Measurements from ENCODE around the gene C1QL1. TPM values are rescaled to one million over a fixed set of nuclear protein-coding genes. Genes with fewer than 3 reads are reported as not detected.
"Not testable (repeated sequence)": the region's sequence is repeated elsewhere in the genome, so short reads cannot be mapped to it uniquely, and the experiment has no call there.

C1QL1 gene
- total RNA-seq, 1 experiment from 2014 or later: 0.08 TPM

GRCh38 chr17:44959821-44960531 lies 8.1 kb downstream of the C1QL1 start:
- H3K27me3 ChIP-seq: peaks cover 32% of the 10 kb centered on the region
- peak overlapping the region; percentile 37 for H3K4me3 ChIP-seq
- DNase-seq: no peak
- no peaks in the 10 kb centered on the region for H3K36me3 ChIP-seq
- no peak overlapping the region for H3K27ac ChIP-seq
- no peaks in the 10 kb centered on the region for H3K4me1 ChIP-seq
- H3K9me3 ChIP-seq (replicated peaks): no peaks in the 10 kb centered on the region

- no peaks in the 10 kb centered on the region for H3K4me1 ChIP-seq
- no peak overlapping the region for H3K4me3 ChIP-seq
- H3K36me3 ChIP-seq: no peaks in the 10 kb centered on the region
- DNase-seq: peak in 1 of 2 experiments; percentile 36
- H3K27me3 ChIP-seq: peaks cover 42% of the 10 kb centered on the region
- H3K9me3 ChIP-seq (replicated peaks): no peaks in the 10 kb centered on the region
- H3K27ac ChIP-seq: no peak overlapping the region
Measured at GRCh38 chr17:44956998-44957981, 10.8 kb downstream of the C1QL1 start.

- Histone ChIP-seq H3K27ac (no peak overlapping the region), H3K27me3 (peaks cover 42% of the 10 kb centered on the region), H3K4me1 (no peaks in the 10 kb centered on the region), H3K9me3 (replicated peaks) (no peaks in the 10 kb centered on the region), H3K36me3 (no peaks in the 10 kb centered on the region), H3K4me3 (no peak overlapping the region)
- DNase-seq: no peak
Measured at GRCh38 chr17:44955674-44956425, 12.3 kb downstream of the C1QL1 start.

GRCh38 chr17:44952946-44953475 lies 15.1 kb downstream of the C1QL1 start:
- Histone ChIP-seq H3K27ac (no peak overlapping the region), H3K27me3 (peaks cover 28% of the 10 kb centered on the region), H3K4me1 (no peaks in the 10 kb centered on the region), H3K4me3 (no peak overlapping the region), H3K36me3 (no peaks in the 10 kb centered on the region), H3K9me3 (replicated peaks) (no peaks in the 10 kb centered on the region)
- no peak for DNase-seq

GRCh38 chr17:44948315-44948795 lies 19.7 kb downstream of the C1QL1 start:
- Histone ChIP-seq H3K27me3 (peaks cover 2% of the 10 kb centered on the region; the same call in 1 of the 2 replicates), H3K4me1 (0 out of 2 replicates have a peak, but pooled peaks cover 3% of the 10 kb centered on the region), H3K27ac (no peak overlapping the region), H3K9me3 (replicated peaks) (no peaks in the 10 kb centered on the region), H3K36me3 (peaks cover 28% of the 10 kb centered on the region), H3K4me3 (peak overlapping the region; percentile 89)
- DNase-seq: no peak

- Histone ChIP-seq H3K9me3 (replicated peaks) (no peaks in the 10 kb centered on the region), H3K27ac (peak within 1 kb of the TSS; percentile 86), H3K27me3 (peaks cover 2% of the 10 kb centered on the region; the same call in 1 of the 2 replicates), H3K36me3 (peaks cover 31% of the 10 kb centered on the region), H3K4me1 (0 out of 2 replicates have a peak, but pooled peaks cover 3% of the 10 kb centered on the region), H3K4me3 (peak within 1 kb of the TSS; percentile 89)
- DNase-seq: peak; percentile 96 to 97
Measured at GRCh38 chr17:44947461-44948314, 20.4 kb downstream of the C1QL1 start, which contains the start of gene KIF18B. TSS of gene KIF18B (minus strand) at chr17:44947773. CDS start at chr17:44936344, 11,429 bp downstream.

GRCh38 chr17:44945652-44946051 lies 22.5 kb downstream of the C1QL1 start:
- not testable (repeated sequence) for H3K9me3 ChIP-seq (replicated peaks); DNase-seq; H3K27me3 ChIP-seq; H3K27ac ChIP-seq; H3K4me3 ChIP-seq; H3K4me1 ChIP-seq
- peaks cover 35% of the 10 kb centered on the region for H3K36me3 ChIP-seq

GRCh38 chr17:44942456-44942855 lies 25.6 kb downstream of the C1QL1 start:
- H3K9me3 ChIP-seq (replicated peaks): no peaks in the 10 kb centered on the region; the same call in 1 of the 2 replicates
- 0 out of 2 replicates have a peak, but pooled peaks cover 3% of the 10 kb centered on the region for H3K4me1 ChIP-seq
- H3K36me3 ChIP-seq: peaks cover 54% of the 10 kb centered on the region
- H3K27me3 ChIP-seq: no peaks in the 10 kb centered on the region
- no peak overlapping the region for H3K27ac ChIP-seq
- H3K4me3 ChIP-seq: no peak overlapping the region
- no peak for DNase-seq

- Histone ChIP-seq H3K27me3 (no peaks in the 10 kb centered on the region), H3K4me3 (no peak overlapping the region), H3K9me3 (replicated peaks) (no peaks in the 10 kb centered on the region; the same call in 1 of the 2 replicates), H3K4me1 (0 out of 2 replicates have a peak, but pooled peaks cover 3% of the 10 kb centered on the region), H3K27ac (no peak overlapping the region), H3K36me3 (peaks cover 58% of the 10 kb centered on the region)
- DNase-seq: no peak
Measured at GRCh38 chr17:44941712-44942331, 26.3 kb downstream of the C1QL1 start.

- DNase-seq: no peak
- Histone ChIP-seq H3K36me3 (peaks cover 56% of the 10 kb centered on the region), H3K4me3 (no peak overlapping the region), H3K9me3 (replicated peaks) (no peaks in the 10 kb centered on the region; the same call in 1 of the 2 replicates), H3K4me1 (0 out of 2 replicates have a peak, but pooled peaks cover 3% of the 10 kb centered on the region), H3K27ac (no peak overlapping the region), H3K27me3 (no peaks in the 10 kb centered on the region)
Measured at GRCh38 chr17:44940768-44941167, 27.3 kb downstream of the C1QL1 start.

GRCh38 chr17:44940317-44940716 lies 27.8 kb downstream of the C1QL1 start:
- no peak for DNase-seq
- H3K36me3 ChIP-seq: peaks cover 57% of the 10 kb centered on the region
- no peaks in the 10 kb centered on the region; the same call in 1 of the 2 replicates for H3K9me3 ChIP-seq (replicated peaks)

GRCh38 chr17:44935116-44935515 lies 33.0 kb downstream of the C1QL1 start:
- peaks cover 83% of the 10 kb centered on the region for H3K36me3 ChIP-seq
- DNase-seq: no peak
- no peak overlapping the region for H3K27ac ChIP-seq
- H3K27me3 ChIP-seq: no peaks in the 10 kb centered on the region
- H3K4me3 ChIP-seq: no peak overlapping the region
- no peaks in the 10 kb centered on the region for H3K4me1 ChIP-seq
- no peaks in the 10 kb centered on the region; the same call in 1 of the 2 replicates for H3K9me3 ChIP-seq (replicated peaks)

More at GRCh38 chr17:44940317-44940716, 27.8 kb downstream of the C1QL1 start:
- 0 out of 2 replicates have a peak, but pooled peaks cover 3% of the 10 kb centered on the region for H3K4me1 ChIP-seq
- no peaks in the 10 kb centered on the region for H3K27me3 ChIP-seq
- no peak overlapping the region for H3K27ac ChIP-seq
- no peak overlapping the region for H3K4me3 ChIP-seq

- DNase-seq: no peak
- Histone ChIP-seq H3K4me3 (no peak overlapping the region), H3K27me3 (no peaks in the 10 kb centered on the region), H3K27ac (no peak overlapping the region), H3K36me3 (peaks cover 87% of the 10 kb centered on the region), H3K4me1 (no peaks in the 10 kb centered on the region), H3K9me3 (replicated peaks) (no peaks in the 10 kb centered on the region; the same call in 1 of the 2 replicates)
Measured at GRCh38 chr17:44934745-44935105, 33.4 kb downstream of the C1QL1 start.
